SK-N-SH (cell line): ENCODE measurements around the gene GATA3. TPM values are rescaled to one million over a fixed set of nuclear protein-coding genes. Genes with fewer than 3 reads are reported as not detected.

Source experiments
- CTCF ChIA-PET: fragments of 300-600, 350-600 bp; formaldehyde crosslinking; extraction: SDS; loops from one replicate; lab custom pipeline; 2021; lab: Yijun Ruan, JAX
- POLR2A ChIA-PET: fragments of 350-600 bp; sonication (Branson Sonifier 250); formaldehyde crosslinking; extraction: SDS; loops from one replicate; lab custom pipeline; 2020; ENCODE audit warnings: antibody characterized with exemption, inconsistent platforms; lab: Yijun Ruan, JAX
- DNase-seq: peaks from one replicate; pipeline ENCODE4 v3.0.0; 2012
- H2AFZ ChIP-seq: fragments of 200-600 bp; sonication (generic); 2 replicates; pipeline ENCODE4 v1.8.1; 2016; ENCODE audit warnings: antibody characterized with exemption, mild to moderate bottlenecking, low read depth
- H3F3A ChIP-seq: fragments of 200-600 bp; sonication (generic); replicated peaks from 2 replicates; pipeline ENCODE3; 2016; ENCODE audit warnings: antibody characterized with exemption, mild to moderate bottlenecking; ENCODE audit not compliant: insufficient read depth
- H3K27ac ChIP-seq, 2 experiments: fragments of 200-500 bp in 1 of 2; fragments of 200-600 bp in 1 of 2; sonication (Bioruptor generic) in 1 of 2; sonication (generic), shearing (Covaris generic) in 1 of 2; 2 replicates each; pipeline versions ENCODE4 v1.5.1 to v1.6.1; 2014 to 2016; ENCODE audit warnings: low read depth in 2 of 2, inconsistent platforms in 1 of 2, low read length in 1 of 2, mild to moderate bottlenecking in 1 of 2, mixed read lengths in 1 of 2
- H3K27me3 ChIP-seq: fragments of 200-600 bp; sonication (generic), shearing (Covaris generic); 2 replicates; pipeline ENCODE4 v1.6.1; 2016; ENCODE audit warnings: mixed run types; ENCODE audit not compliant: insufficient read depth
- H3K36me3 ChIP-seq, 2 experiments: fragments of 200-500 bp in 1 of 2; fragments of 200-600 bp in 1 of 2; sonication (Bioruptor generic) in 1 of 2; sonication (generic) in 1 of 2; replicated peaks in 1 of 2; 2 replicates each; pipeline versions ENCODE3 to v1.5.1; 2014 to 2016; ENCODE audit warnings: low read length in 1 of 2, mild to moderate bottlenecking in 1 of 2; ENCODE audit not compliant: insufficient read depth in 2 of 2, control insufficient read depth in 1 of 2
- H3K4me1 ChIP-seq, 2 experiments: fragments of 200-500 bp in 1 of 2; fragments of 200-600 bp in 1 of 2; sonication (Bioruptor generic) in 1 of 2; sonication (generic), shearing (Covaris generic) in 1 of 2; 2 replicates each; pipeline versions ENCODE4 v1.5.1 to v1.6.1; 2014 to 2016; ENCODE audit warnings: low read depth in 1 of 2, low read length in 1 of 2, mixed run types in 1 of 2; ENCODE audit not compliant: insufficient read depth in 2 of 2, control insufficient read depth in 1 of 2
- H3K4me2 ChIP-seq: fragments of 200-600 bp; sonication (generic), shearing (Covaris generic); 2 replicates; pipeline ENCODE4 v1.6.1; 2017; ENCODE audit warnings: mixed run types
- H3K4me3 ChIP-seq, 2 experiments: fragments of 200-500 bp in 1 of 2; fragments of 200-600 bp in 1 of 2; sonication (Bioruptor generic) in 1 of 2; sonication (generic), shearing (Covaris generic) in 1 of 2; 2 replicates each; pipeline versions ENCODE4 v1.5.1 to v1.8.1; 2014 to 2016; ENCODE audit warnings: low read depth in 2 of 2, inconsistent platforms in 1 of 2, low read length in 1 of 2, mild to moderate bottlenecking in 1 of 2, mixed read lengths in 1 of 2, moderate library complexity in 1 of 2
- H3K79me2 ChIP-seq: fragments of 200-600 bp; sonication (generic); 2 replicates; pipeline ENCODE4 v1.8.1; 2017; ENCODE audit warnings: mild to moderate bottlenecking; ENCODE audit not compliant: insufficient read depth
- H3K9ac ChIP-seq: fragments of 200-600 bp; sonication (generic); 2 replicates; pipeline ENCODE4 v1.6.1; 2017; ENCODE audit warnings: mixed run types
- H3K9me2 ChIP-seq: fragments of 200-600 bp; sonication (generic); 2 replicates; pipeline ENCODE4 v1.6.1; 2017; ENCODE audit warnings: mixed run types
- H3K9me3 ChIP-seq: fragments of 200-600 bp; sonication (generic); 2 replicates; pipeline ENCODE4 v1.6.1; 2017; ENCODE audit warnings: mixed run types, mild to moderate bottlenecking, moderate library complexity
- H4K20me1 ChIP-seq: fragments of 200-600 bp; sonication (generic); 2 replicates; pipeline ENCODE4 v1.6.1; 2017; ENCODE audit warnings: mild to moderate bottlenecking, mixed run types; ENCODE audit not compliant: insufficient read depth
- CHD2 ChIP-seq: fragments of 150-350 bp; IDR thresholded peaks from 2 replicates; pipeline ENCODE4 v1.6.1; 2018; ENCODE audit warnings: low read length; ENCODE audit not compliant: partially characterized antibody
- CTCF ChIP-seq: fragments of 200-600 bp; sonication (generic); IDR thresholded peaks from 2 replicates; pipeline ENCODE4 v1.6.1; 2017; ENCODE audit warnings: antibody characterized with exemption, mild to moderate bottlenecking, moderate library complexity
- ELF1 ChIP-seq: IDR thresholded peaks from 2 replicates; pipeline ENCODE4 v1.4.0; 2012
- EP300 ChIP-seq, 2 experiments: IDR thresholded peaks; 2 replicates each; pipeline versions ENCODE4 v1.4.0 to v1.6.1; 2012; ENCODE audit warnings: borderline replicate concordance in 1 of 2, low read depth in 1 of 2, low read length in 1 of 2
- EZH2phosphoT487 ChIP-seq: fragments of 200-600 bp; sonication (generic); IDR thresholded peaks from 2 replicates; pipeline ENCODE4 v1.6.1; 2017; ENCODE audit warnings: low read depth, mixed run types, mild to moderate bottlenecking, antibody characterized with exemption, moderate library complexity, borderline replicate concordance
- FOXJ3 ChIP-seq: sonication (generic); formaldehyde crosslinking; IDR thresholded peaks from 2 replicates; pipeline ENCODE4 v1.5.1; 2020; ENCODE audit warnings: mild to moderate bottlenecking, missing genetic modification reagents
- JUND ChIP-seq: IDR thresholded peaks from 2 replicates; pipeline ENCODE4 v1.4.0; 2012
- MAX ChIP-seq: IDR thresholded peaks from 2 replicates; pipeline ENCODE4 v1.4.0; 2012; ENCODE audit warnings: low read depth
- MEF2A ChIP-seq: IDR thresholded peaks from 2 replicates; pipeline ENCODE4 v1.4.0; 2012; ENCODE audit warnings: low read depth, borderline replicate concordance
- NRF1 ChIP-seq: IDR thresholded peaks from 2 replicates; pipeline ENCODE4 v1.6.1; 2012; ENCODE audit warnings: low read depth, mild to moderate bottlenecking, low read length
- POLR2AphosphoS5 ChIP-seq: IDR thresholded peaks from 2 replicates; pipeline ENCODE4 v1.6.1; 2012; ENCODE audit warnings: low read depth, low read length
- RXRA ChIP-seq: IDR thresholded peaks from 2 replicates; pipeline ENCODE4 v1.4.0; 2012; ENCODE audit warnings: low read depth, mild to moderate bottlenecking, borderline replicate concordance
- SIN3A ChIP-seq: IDR thresholded peaks from 2 replicates; pipeline ENCODE4 v1.6.1; 2012; ENCODE audit warnings: low read depth, mild to moderate bottlenecking, low read length, moderate library complexity, borderline replicate concordance
- TAF1 ChIP-seq: IDR thresholded peaks from 2 replicates; pipeline ENCODE4 v1.6.1; 2012; ENCODE audit warnings: low read depth, mild to moderate bottlenecking, low read length, moderate library complexity, borderline replicate concordance
- TCF12 ChIP-seq: IDR thresholded peaks from 2 replicates; pipeline ENCODE4 v1.4.0; 2012
- TEAD4 ChIP-seq: IDR thresholded peaks from 2 replicates; pipeline ENCODE4 v1.4.0; 2012; ENCODE audit warnings: mild to moderate bottlenecking, borderline replicate concordance; ENCODE audit not compliant: insufficient read depth
- YY1 ChIP-seq: IDR thresholded peaks from 2 replicates; pipeline ENCODE4 v1.4.0; 2012; ENCODE audit warnings: low read depth, mild to moderate bottlenecking
- WGBS: methylation state at CpG from one replicate; pipeline ENCODE4 v1.1.6; 2017; ENCODE audit warnings: low lambda C conversion rate; 5-methylcytosine and 5-hydroxymethylcytosine counted together
- polyA plus RNA-seq, 3 experiments: library from polyadenylated mRNA; depleted of rRNA; stranded (reverse); fragments of >200 nt; gene quantifications; 2 replicates each; pipeline ENCODE4 v1.2.3, GENCODE V29; 2012
- TF ChIP-seq, protein P1 (sequence below): IDR thresholded peaks from 2 replicates; pipeline ENCODE4; 2012
- TF ChIP-seq, protein P2 (sequence below): IDR thresholded peaks from 2 replicates; pipeline ENCODE4 v1.4.0; 2012; ENCODE audit warnings: low read depth, borderline replicate concordance
- TF ChIP-seq, protein P3 (sequence below): fragments of 150-350 bp; IDR thresholded peaks from 2 replicates; pipeline ENCODE4 v1.6.1; 2016; ENCODE audit warnings: mild to moderate bottlenecking, low read depth, low read length

The GATA3 gene
- polyA plus RNA-seq, 1 of the 3 experiments (the other 2 are of a cell fraction) = 14.3 TPM

DNA sequence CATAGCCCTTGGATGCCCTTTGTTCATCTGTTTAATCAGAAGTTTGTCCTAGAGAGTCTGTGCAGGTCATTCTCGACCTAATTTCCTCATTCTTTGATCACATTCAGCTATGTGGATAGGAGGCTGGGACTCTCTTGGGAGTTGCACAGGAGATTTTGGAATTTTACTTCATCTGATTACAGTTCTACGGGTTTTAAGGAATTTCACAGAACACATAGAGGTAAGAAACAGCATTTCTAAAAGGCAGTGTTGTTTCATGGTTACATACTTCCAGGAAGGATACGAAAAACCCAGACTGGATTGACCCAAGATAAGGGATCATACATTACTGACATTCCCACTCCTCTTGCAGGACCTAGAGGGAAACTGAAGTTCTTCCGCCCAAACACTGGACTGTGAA lies 45.9 kb downstream of the GATA3 start:
- Histone ChIP-seq H4K20me1 (no peaks in the 10 kb centered on the region), H2AFZ (no peak overlapping the region), H3K27ac (no peak overlapping the region), H3K9me2 (no peaks in the 10 kb centered on the region), H3K9me3 (no peaks in the 10 kb centered on the region), H3K27me3 (no peaks in the 10 kb centered on the region), H3K4me1 (peaks cover 0 to 10% of the 10 kb centered on the region in 2 experiments; a peak in 1 of 4 replicates), H3K36me3 (no peaks in the 10 kb centered on the region), H3F3A (no peaks in the 10 kb centered on the region), H3K79me2 (no peaks in the 10 kb centered on the region), H3K4me3 (no peak overlapping the region), H3K4me2 (no peak overlapping the region), H3K9ac (no peak overlapping the region)
- ChIA-PET CTCF (no interaction called here), POLR2A (no interaction called here)
- no peak for DNase-seq
- 74% methylated on average over 4 of the region's 4 CpGs for WGBS
- TF ChIP-seq EZH2phosphoT487 = no peak
- no peak for TF ChIP-seq NRF1
- no peak for TF ChIP-seq RXRA
- no peak for TF ChIP-seq MAX
- TF ChIP-seq ELF1 = no peak
- TF ChIP-seq TCF12 = no peak
- TF ChIP-seq TEAD4 = no peak
- TF ChIP-seq SIN3A = no peak
- TF ChIP-seq JUND = no peak

DNA sequence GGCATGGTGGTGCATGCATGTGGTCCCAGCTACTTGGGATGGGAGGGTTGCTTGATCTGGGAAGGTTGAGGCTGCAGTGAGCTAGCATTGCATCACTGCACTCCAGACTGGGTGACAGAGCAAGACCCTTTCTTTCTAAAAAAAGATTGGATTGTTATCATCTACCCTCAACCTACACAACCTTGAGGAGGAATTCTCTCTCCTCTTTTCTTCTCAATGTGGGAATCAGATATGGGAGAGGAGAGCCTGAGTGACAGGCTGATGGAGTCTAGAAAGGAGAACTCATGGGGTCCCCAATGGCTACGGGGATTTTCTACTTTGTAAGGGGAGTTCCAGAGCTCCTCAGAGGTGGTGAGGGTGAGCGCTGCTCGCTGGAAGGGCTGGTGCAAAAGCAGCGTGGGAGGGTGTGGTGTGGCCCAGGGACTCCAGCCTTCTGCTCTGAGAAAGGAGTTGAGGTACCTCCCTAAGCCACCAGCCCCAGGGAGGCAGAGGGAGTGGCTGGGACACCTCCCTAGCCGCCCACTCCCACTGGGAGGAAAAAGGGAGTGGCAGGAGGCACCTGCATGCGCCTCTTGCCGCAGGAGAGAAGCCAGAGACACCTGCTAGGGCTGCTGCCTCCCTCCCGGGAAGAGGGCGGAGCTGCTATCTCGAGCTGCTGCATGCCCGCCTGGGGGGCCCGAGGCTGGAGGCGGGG lies 48.4 kb downstream of the GATA3 start:
- no peaks in the 10 kb centered on the region for H3K9me3 ChIP-seq
- no peak overlapping the region for H3K4me3 ChIP-seq
- H4K20me1 ChIP-seq = no peaks in the 10 kb centered on the region
- no peaks in the 10 kb centered on the region for H3F3A ChIP-seq
- H3K27me3 ChIP-seq = no peaks in the 10 kb centered on the region
- H3K79me2 ChIP-seq = no peaks in the 10 kb centered on the region
- 77% methylated on average over 10 of the region's 13 CpGs for WGBS
- no peaks in the 10 kb centered on the region for H3K9me2 ChIP-seq
- H3K36me3 ChIP-seq = no peaks in the 10 kb centered on the region
- CTCF ChIA-PET = no interaction called here
- no peak overlapping the region for H3K27ac ChIP-seq
- H3K4me1 ChIP-seq = peaks cover 0 to 3% of the 10 kb centered on the region in 2 experiments; a peak in 1 of 4 replicates
- POLR2A ChIA-PET = interaction anchor here (0.6 kb wide), 1 partner anchor 9 kb away, joined by 7 read pairs; no protein-coding TSS in a partner anchor
- no peak overlapping the region for H2AFZ ChIP-seq
- DNase-seq = no peak
- no peak overlapping the region for H3K4me2 ChIP-seq
- H3K9ac ChIP-seq = no peak overlapping the region
- TF ChIP-seq EP300 (IDR thresholded peaks at IDR 0.05; ENCODE audit: borderline replicate concordance in 1 of 2, low read depth in 1 of 2, low read length in 1 of 2) (no peak), MAX (no peak), CTCF (no peak), ELF1 (no peak), TAF1 (no peak), CHD2 (no peak), MEF2A (no peak), YY1 (no peak), TEAD4 (no peak), FOXJ3 (CRISPR knock-in tag) (no peak), POLR2AphosphoS5 (no peak), NRF1 (no peak)
- TF ChIP-seq, protein P1, sequence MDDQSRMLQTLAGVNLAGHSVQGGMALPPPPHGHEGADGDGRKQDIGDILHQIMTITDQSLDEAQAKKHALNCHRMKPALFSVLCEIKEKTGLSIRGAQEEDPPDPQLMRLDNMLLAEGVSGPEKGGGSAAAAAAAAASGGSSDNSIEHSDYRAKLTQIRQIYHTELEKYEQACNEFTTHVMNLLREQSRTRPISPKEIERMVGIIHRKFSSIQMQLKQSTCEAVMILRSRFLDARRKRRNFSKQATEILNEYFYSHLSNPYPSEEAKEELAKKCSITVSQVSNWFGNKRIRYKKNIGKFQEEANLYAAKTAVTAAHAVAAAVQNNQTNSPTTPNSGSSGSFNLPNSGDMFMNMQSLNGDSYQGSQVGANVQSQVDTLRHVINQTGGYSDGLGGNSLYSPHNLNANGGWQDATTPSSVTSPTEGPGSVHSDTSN = no peak
- TF ChIP-seq, protein P2, sequence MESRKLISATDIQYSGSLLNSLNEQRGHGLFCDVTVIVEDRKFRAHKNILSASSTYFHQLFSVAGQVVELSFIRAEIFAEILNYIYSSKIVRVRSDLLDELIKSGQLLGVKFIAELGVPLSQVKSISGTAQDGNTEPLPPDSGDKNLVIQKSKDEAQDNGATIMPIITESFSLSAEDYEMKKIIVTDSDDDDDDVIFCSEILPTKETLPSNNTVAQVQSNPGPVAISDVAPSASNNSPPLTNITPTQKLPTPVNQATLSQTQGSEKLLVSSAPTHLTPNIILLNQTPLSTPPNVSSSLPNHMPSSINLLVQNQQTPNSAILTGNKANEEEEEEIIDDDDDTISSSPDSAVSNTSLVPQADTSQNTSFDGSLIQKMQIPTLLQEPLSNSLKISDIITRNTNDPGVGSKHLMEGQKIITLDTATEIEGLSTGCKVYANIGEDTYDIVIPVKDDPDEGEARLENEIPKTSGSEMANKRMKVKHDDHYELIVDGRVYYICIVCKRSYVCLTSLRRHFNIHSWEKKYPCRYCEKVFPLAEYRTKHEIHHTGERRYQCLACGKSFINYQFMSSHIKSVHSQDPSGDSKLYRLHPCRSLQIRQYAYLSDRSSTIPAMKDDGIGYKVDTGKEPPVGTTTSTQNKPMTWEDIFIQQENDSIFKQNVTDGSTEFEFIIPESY = no peak
- TF ChIP-seq, protein P3, sequence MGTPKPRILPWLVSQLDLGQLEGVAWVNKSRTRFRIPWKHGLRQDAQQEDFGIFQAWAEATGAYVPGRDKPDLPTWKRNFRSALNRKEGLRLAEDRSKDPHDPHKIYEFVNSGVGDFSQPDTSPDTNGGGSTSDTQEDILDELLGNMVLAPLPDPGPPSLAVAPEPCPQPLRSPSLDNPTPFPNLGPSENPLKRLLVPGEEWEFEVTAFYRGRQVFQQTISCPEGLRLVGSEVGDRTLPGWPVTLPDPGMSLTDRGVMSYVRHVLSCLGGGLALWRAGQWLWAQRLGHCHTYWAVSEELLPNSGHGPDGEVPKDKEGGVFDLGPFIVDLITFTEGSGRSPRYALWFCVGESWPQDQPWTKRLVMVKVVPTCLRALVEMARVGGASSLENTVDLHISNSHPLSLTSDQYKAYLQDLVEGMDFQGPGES = no peak
